HG03039 (cell line): Measurements from ENCODE around the gene OSM.

Source experiments
- ATAC-seq: cut with Tn5 transposase; IDR thresholded peaks from one replicate; pipeline ENCODE4 v1.9.1; 2021; ENCODE audit warnings: mild to moderate bottlenecking, moderate library complexity; ENCODE audit not compliant: unreplicated experiment

Gene OSM

DNA sequence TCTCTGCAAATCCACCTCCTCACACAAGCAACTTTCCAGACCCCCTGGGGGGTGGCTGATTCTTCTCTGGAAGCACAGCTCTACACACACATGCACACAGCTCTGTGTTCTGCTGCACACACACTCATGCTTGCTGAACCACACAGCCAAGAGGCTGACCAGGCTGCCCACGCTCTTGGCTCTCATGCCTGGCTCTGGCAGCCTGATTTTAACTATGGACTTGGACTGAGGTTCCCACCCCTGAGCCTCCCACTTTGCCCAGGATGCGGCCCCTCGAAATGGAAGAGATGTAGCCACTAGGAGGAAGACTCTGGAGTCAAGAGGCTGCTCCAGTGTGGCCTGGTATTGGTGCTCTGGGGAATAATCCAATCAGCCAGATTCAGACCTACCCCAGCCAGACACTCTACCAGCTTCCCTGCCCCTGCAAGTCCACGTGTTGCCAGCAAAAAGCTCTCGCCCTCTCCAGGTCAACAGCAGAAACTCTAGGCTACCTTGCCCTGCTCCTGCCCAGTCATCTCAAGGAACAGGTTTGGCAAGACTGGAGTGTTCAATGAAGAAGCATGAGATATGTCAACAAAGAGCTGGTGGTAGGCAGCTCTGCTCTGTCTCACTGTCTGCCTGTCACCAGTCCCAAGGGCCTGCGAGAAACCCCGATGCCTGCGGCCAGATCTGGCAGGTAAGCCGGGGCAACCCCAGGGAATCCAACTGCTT is 31.5 kb upstream of the OSM start:
- no peak for ATAC-seq

- no peak for ATAC-seq
These were observed 30.8 kb upstream of the OSM start for GRCh38 chr22:30297276-30297990.

DNA sequence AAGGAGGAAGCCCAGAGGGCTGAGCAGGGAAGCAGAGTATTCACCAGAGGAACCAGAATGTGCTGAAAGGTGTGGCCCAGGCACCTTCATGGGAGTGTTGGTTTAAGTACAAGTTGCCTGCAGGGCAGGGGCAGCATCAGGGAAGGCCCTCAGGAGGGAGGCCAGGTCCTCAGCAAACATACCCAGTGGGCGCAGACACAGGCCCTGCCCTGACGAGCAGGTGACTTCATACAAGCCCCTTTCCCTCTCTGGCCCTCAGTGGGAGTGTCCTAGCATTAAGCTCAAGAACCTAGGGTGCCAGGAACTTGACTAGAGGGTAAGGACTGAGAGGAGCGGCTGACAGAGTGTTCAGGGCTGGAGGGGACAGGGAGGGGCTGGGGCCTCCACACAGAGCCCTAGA is 30.2 kb upstream of the OSM start:
- no peak for ATAC-seq

- ATAC-seq: no peak
These were observed 29.7 kb upstream of the OSM start for GRCh38 chr22:30296324-30296723.

DNA sequence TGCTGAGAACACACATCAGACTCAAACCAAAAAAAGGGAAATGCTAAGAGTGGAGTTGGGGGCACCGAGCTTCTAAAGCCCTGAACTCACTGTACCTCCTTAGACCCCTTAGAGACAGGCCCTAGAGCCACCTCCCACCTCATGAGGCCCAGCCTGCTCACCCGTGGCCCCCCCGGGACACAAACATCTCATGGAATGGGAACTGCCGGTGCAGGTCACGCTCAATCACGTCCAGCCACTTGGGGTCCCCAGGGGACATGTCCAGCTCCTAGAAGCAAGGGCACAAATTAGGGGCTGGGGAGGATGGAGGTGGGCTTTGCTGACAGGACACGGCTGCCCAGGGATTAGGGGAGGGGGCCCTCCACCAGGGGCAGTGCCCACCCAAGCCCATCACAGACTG is 28.9 kb upstream of the OSM start:
- ATAC-seq: no peak

DNA sequence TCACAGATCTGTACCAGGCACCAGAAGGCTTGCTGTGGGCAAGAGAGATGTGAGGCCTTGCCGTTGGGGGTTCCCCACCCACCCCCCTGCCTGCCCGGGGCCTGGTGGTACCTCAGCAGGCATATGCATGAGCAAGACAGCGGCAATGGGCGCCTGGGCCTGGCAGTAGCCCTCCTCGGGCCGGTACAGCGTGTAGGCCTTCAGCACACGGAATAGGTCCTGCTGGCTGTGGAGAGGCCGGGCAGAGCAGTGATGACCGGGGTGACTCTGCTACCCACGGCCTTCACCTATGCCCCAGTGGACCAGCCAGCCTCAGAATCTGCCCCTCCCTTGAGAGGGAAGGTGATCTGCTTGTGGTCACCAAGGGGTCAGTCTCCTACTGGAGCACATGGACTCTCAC is 28.2 kb upstream of the OSM start:
- no peak for ATAC-seq

GRCh38 chr22:30294066-30294465 is 27.4 kb upstream of the OSM start:
- no peak for ATAC-seq

DNA sequence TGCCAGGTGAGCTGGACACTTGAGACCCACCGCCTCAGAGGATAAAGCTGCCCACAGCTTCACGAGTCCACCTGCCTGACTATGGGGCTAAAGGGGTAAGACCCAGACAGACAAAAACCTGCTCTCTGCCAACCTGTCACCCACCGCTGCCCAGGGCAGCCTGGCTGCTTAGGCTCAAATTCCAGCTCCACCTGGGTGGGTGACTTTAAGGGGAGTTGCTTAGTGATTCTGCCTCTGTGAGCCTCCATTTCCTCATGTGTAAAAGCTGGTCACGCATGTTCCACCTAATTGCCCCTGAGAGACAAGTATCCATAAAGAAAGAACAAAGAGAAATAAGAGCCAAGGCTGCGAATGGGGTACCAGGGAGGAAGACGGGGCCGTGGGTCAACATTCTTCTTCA is 26.4 kb upstream of the OSM start:
- no peak for ATAC-seq

- no peak for ATAC-seq
These were observed 25.7 kb upstream of the OSM start for GRCh38 chr22:30292069-30292970.

GRCh38 chr22:30291058-30291892 is 24.6 kb upstream of the OSM start:
- no peak for ATAC-seq

GRCh38 chr22:30290342-30291057 is 23.8 kb upstream of the OSM start:
- ATAC-seq: no peak

- ATAC-seq: no peak
These were observed 23.3 kb upstream of the OSM start for GRCh38 chr22:30289980-30290313.

DNA sequence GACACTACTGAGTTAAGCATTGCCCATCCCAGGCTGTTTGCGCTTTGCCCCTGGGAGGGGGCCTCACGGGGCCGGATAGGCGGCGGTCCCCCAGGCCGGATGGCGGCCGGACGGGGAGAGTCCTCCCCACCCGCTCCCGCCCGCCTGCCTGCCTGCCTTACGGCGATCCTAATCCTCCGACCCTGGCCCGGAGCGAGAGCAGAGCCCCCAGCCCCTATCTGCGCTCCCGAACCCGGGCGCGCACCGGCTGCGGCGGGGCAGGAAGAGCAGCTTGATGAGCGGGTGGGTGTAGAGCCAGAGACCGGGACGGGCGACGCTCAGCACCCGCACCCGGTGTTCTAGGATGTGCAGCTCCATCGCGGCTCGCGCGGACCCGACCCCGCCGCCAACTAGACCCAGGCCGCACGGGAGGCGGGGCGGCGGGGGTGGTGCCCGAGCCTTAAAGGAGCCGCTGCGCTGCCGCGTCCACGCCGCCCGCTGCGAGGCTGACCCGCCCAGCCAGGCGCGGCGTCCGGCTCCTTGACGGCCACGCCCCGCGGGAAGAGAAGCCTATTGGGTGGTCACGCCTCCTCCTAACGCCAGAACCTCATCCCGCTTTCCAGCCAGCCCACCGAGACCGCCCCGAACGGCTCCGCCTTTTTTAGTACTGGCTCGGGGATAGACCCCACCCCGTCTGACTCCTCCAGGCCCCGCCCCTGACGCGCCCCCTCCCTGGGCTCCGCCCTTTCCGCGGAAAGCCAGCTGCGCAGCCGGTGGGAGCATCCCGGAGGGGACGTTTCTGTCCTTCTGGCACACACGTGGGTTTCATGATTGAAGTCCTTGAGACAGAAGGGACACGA is 22.7 kb upstream of the OSM start, which contains the start of gene CASTOR1:
TSS of gene CASTOR1 (minus strand) at position 365 of the 839 bp plus-strand sequence. CDS start at position 357, 8 bp downstream.
- ATAC-seq: peak; percentile 58

DNA sequence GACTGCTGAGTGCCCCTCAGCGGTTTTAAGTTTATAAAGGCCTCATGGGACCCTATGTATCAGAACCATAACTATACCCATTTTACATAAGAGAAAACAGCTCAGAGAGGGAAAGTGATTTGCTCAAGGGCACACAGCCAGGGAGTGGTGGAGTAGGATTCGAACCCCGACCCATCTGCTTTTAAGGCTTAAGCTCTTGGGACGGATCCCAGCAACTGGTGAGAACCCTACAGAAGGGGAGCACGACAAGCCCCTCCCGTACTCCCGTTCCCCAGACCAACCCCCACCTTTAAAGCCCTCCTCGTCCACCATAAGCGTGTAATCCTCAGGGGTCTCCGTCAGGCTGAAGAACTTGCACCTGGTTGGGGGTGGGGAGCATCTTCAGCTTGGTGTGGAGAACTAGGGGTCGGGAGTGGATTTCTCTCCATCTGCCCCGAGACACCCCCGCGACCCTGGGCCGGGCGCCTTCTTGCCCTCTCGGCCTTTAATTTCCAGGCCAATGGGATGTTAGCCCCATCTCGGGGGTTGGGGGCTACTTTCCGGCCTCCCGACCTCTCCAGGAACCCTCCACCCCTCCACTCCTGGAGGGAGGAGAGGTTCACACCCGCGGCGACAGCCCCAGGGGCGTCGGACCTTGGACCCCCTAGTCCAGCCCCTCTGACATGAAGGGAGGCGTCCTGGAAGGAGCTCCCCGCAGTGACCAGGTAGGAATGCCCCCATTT is 21.9 kb upstream of the OSM start:
- no peak for ATAC-seq

GRCh38 chr22:30287648-30288418 is 21.2 kb upstream of the OSM start:
- ATAC-seq: no peak

- ATAC-seq: no peak
These were observed 20.4 kb upstream of the OSM start for GRCh38 chr22:30286813-30287647.

DNA sequence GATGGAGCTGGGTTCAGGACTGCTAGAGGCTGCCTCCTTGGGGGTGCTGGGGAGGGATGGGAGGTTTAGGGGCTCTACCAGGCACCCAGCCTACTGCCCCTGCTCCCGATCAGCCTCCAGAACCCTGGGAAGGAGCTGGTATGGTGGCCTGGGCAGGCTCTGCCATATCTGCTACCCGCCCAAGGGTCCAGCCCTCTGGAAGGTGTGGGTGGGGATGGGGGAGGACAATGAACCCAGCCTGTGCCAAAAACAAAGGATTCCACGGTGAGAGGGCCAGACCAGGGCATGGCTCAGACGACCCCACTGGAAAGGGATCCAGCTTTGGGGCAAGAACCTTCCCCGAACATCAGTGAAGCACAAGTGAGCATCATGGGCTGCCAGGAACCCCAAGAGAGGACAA is 19.7 kb upstream of the OSM start:
- ATAC-seq: no peak
